HT1080 (cell line): ENCODE results near the gene PELI2. TPM values are rescaled to one million over a fixed set of nuclear protein-coding genes. Genes with fewer than 3 reads are reported as not detected.

Source experiments
- DNase-seq: peaks from one replicate; pipeline ENCODE4 v3.0.0-alpha.2; 2015; ENCODE audit warnings: low read depth
- total RNA-seq: library from RNA; depleted of rRNA; stranded (reverse); fragments of >200 nt; shearing (Covaris generic); gene quantifications from 2 replicates; pipeline ENCODE4 v1.2.3, GENCODE V29; 2014

Gene PELI2
- total RNA-seq, 1 experiment from 2014 or later, result 2.1 TPM

DNA sequence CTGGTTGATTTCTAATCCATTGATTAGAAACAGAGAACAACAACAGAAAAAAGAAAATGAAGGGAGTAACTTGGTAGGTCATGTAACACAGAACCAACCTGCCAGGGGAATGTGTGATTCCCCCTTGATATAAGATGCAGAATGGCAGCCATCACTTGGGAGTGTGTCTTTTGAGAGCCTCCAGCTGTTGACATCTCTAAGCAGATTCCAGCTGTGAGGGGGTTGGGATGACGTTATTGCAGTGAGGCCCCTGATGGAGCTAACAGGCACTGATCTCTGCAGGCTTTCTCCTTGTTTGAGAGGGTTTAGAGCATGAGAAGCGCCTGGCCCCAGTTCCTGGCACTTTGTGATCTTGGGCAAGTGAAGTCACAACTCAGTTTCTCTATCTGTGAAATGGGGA is 124.9 kb downstream of the PELI2 start:
- DNase-seq, result no peak

GRCh38 chr14:56244138-56244789 is 126.1 kb downstream of the PELI2 start:
- peak; percentile 37 for DNase-seq

DNA sequence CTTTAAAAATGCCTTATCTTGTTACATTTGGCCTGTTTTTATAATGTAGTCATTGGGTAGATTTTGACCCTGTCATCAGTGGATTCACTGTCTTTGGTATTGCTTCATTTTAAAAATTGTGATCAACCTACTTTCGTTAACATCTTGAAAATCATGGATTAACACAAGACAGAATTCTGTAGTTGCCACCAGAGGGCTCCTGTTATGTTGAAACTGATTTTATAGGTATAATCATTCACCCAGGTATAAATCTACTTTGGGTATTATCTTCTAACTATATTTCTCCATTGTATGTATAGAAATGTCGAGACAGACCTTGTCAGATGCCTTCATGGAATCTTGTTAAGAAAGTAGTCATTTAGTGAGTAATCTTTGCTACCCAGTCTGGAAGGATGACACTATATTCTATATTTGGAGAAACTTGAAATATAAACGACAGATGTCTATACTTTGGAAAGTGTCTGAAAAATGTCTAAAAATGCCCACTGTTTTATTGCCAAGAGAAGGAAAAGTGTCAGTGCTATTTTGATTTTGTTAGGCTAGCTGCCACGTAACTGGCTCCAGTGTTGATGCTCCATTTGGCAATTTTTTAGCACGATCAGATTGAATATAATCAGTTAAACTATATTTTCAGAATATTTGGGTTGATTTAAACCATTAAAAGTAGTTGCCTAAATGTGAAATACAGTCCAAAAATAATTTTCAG is 129.4 kb downstream of the PELI2 start:
- no peak for DNase-seq

DNA sequence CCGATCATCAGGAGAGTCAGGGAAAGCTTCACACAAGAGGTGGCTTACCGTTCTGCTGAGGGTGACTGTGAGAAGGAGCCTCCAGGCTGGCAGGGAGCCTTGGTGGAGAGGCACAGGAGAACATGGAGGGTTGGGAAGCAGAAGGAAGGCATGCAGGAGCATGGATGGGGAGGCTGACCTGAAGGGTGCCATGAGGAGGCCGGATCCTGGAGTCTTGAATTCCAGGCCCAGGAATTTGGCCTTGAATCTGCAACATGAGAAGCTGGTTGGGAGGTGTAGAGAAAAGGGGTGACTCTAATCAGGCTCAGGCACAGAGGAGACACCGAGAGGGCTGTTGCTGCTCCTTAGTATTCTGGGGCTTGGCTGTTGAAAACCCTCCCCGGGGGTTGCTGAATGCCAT is 130.2 kb downstream of the PELI2 start:
- DNase-seq, result no peak

DNA sequence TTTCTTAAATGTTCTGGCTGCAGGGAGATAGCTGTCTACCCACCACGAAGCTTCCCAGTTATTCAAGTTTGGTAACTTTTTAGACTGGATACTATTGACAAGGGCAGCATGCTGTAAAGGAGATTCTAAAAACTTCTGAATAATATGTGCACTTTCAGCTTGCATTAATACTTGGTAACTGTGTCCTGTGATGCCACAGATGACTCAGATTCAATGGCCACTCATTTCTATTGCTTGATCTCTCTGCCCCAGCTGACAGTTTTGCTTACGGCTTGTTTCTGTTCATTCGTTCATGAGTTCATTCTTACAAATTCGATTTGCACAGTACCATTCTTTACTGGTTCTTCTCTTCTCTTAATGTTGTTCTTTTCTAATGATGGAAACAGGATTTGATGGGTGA is 142.8 kb downstream of the PELI2 start:
- DNase-seq, result no peak

GRCh38 chr14:56262530-56262929 is 144.3 kb downstream of the PELI2 start:
- DNase-seq, result no peak

DNA sequence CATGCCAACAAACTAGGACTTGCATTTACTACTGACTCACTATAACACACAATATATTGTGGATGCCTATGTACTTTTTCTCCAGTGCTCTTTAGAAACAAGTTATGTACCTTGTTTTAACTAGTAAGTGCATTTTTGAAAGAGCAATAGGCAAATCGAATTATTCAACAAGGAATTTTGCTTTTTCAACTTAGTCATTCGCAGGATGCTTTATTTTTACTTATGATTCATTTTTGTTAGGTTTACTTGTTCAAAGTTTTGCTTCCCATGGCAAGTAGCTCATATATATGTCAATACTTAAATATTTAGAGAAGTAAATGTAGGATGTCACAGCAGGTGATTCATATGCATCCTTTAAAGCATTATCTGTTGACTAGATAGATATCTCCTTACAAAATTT is 149.8 kb downstream of the PELI2 start:
- DNase-seq, result no peak

GRCh38 chr14:56268673-56269072 is 150.5 kb downstream of the PELI2 start:
- no peak for DNase-seq

DNA sequence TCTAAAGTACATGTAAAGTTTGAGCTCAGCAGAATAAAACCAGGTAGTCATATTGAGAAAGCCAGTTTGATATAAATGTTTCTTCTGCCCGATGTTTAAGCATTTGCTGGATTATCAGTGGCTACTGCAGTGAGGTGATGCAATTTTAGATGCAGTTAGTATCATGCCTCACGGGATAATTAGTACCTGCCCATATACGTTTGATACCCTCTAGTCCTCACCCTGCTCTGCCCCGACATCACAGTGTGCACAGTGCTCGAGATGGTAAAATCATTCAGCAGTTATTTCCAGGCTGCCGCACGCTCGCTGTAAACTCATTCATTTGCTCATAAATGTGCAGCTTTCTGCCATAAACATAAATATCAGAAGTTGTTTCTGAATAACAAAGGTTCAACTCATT is 152.7 kb downstream of the PELI2 start:
- no peak for DNase-seq

DNA sequence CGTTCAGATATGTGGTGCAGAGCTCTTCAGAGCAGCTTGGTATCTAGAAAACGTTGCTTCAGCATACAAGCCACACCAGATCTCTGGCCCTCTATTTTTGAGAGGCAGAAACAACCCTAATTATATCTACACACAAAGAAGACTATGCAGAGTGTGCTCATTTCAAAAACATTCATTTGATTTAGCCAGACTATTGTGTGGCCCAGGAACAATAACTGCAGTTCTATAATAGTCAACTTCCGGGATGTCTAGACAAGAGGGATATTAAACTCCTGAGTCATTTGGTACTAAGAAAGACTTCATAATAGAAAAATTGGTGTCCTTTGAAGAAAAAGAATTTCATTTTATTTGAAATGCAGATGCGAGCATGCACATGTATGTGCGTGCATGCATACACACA is 153.8 kb downstream of the PELI2 start:
- DNase-seq, result peak; percentile 62

GRCh38 chr14:56273155-56273554 is 154.9 kb downstream of the PELI2 start:
- no peak for DNase-seq

- no peak for DNase-seq
Observed at GRCh38 chr14:56273951-56274350, 155.7 kb downstream of the PELI2 start.

DNA sequence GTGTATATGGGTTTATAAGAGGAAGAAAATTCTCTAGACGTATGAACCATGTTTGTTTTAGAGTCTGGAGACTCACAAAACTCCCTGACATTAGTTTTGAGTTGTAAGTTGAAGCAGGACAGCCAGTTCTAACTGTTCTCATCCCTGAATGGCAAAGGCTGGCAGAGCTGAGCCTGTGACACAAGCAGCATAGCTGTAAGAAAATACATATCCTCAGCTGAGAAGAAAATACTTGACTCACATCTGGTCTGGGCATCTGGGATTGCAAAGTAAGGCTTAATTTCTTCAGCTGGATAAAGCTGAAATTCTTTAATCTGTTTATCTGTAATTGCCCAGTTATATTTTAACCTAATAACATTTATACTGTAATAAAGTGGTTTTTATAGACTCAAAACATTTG is 156.3 kb downstream of the PELI2 start:
- DNase-seq, result no peak

GRCh38 chr14:56276108-56276507 is 157.9 kb downstream of the PELI2 start:
- no peak for DNase-seq

DNA sequence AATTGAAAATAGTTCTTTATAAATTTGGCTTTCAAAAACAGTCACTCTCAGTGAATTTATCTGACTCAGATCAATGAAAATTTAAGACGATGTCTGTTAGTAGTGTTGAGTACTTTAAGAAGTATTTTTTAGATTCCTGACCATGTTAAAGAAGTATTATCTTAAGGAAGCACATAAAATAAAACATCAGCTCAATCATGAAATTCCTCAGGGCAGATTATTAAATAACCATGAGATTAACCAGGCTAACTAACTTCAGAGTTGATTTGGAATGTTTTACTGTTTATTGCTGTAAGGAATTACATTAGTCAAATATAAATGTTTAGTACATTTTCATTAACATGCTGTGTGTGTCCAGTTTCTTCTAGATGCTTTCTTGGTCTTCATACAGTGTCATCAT is 160.2 kb downstream of the PELI2 start:
- DNase-seq, result no peak

DNA sequence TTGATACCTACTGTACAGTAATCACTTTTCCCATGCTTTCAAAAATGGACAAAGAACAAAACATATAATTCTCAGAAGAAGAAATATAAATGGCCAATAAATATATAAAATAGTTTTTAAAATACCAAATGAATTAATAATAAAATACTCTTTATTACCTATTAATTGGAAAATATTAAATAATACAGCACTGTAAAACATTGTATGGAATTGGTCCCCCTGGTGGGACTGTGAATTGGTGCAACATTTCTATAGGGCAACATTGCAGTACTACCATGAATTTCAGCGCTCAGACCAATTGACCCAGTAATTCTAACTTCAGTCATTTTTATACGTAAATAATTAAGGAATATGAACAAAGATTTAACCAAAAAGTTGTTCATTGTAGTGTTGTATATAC is 162.6 kb downstream of the PELI2 start:
- no peak for DNase-seq

- no peak for DNase-seq
Observed at GRCh38 chr14:56282179-56282578, 164.0 kb downstream of the PELI2 start.

DNA sequence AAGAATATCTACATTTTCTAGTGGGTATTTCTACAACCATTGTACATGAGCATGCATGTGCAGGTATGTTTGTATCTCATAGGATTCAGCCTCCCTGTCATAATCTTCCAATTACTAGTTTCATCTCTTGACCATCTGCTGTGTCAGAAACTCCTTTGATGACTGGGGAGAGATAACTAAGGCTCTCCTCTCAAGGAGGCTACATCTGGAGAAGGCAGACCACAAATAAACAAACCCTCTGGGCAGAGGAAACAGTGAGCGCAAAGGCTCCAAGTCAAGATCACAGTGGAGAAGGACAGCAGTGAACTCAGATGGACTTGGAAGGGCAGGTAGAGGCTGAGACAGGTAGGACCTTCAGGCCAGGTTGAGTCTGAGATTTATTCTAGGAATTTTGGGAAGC is 166.4 kb downstream of the PELI2 start:
- DNase-seq, result no peak

- DNase-seq, result no peak
Observed at GRCh38 chr14:56289155-56289554, 170.9 kb downstream of the PELI2 start.

DNA sequence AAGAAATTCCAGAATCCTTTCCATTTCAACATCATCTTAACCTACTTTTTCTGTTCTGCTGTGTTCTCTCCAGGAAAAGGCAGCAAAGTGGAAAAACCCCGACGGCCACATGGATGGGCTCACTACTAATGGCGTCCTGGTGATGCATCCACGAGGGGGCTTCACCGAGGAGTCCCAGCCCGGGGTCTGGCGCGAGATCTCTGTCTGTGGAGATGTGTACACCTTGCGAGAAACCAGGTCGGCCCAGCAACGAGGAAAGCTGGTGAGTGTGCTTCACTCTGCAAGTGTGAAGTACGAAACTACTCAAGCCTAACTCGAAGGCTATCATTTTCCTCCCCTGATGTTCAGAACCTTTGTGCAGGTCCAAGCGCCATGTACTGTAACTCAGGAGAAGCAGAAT is 172.0 kb downstream of the PELI2 start:
- no peak for DNase-seq

- no peak for DNase-seq
Observed at GRCh38 chr14:56292970-56293369, 174.8 kb downstream of the PELI2 start.

GRCh38 chr14:56293506-56293905 is 175.3 kb downstream of the PELI2 start:
- DNase-seq, result no peak

GRCh38 chr14:56294128-56294527 is 175.9 kb downstream of the PELI2 start:
- DNase-seq, result peak; percentile 11
